Measurements from ENCODE around the gene PPP2R2C.

Gene PPP2R2C

GRCh38 chr4:6472387-6473263, at the start of gene PPP2R2C:
Gene PPP2R2C (minus strand): TSS chr4:6472614. CDS start chr4:6472229, 385 bp downstream.
- no peak for DNase-seq (ENCODE audit: low read depth in 2 of 2)

GRCh38 chr4:6520978-6521377, 48.6 kb upstream of the PPP2R2C start:
- no peak for DNase-seq (ENCODE audit: low read depth in 2 of 2)

- no peak for DNase-seq (ENCODE audit: low read depth in 2 of 2)
These were observed 47.7 kb upstream of the PPP2R2C start for GRCh38 chr4:6520051-6520636.

GRCh38 chr4:6517171-6517570, 44.8 kb upstream of the PPP2R2C start:
- DNase-seq (ENCODE audit: low read depth in 2 of 2): no peak

- DNase-seq (ENCODE audit: low read depth in 2 of 2): no peak
These were observed 44.3 kb upstream of the PPP2R2C start for GRCh38 chr4:6516762-6517161.

GRCh38 chr4:6516281-6516680, 43.9 kb upstream of the PPP2R2C start:
- DNase-seq (ENCODE audit: low read depth in 2 of 2): no peak

GRCh38 chr4:6513678-6514077, 41.3 kb upstream of the PPP2R2C start:
- DNase-seq (ENCODE audit: low read depth in 2 of 2): no peak

GRCh38 chr4:6509587-6509986, 37.2 kb upstream of the PPP2R2C start:
- no peak for DNase-seq (ENCODE audit: low read depth in 2 of 2)

- DNase-seq (ENCODE audit: low read depth in 2 of 2): no peak
These were observed 34.9 kb upstream of the PPP2R2C start for GRCh38 chr4:6507345-6507744.

- DNase-seq (ENCODE audit: low read depth in 2 of 2): no peak
These were observed 34.3 kb upstream of the PPP2R2C start for GRCh38 chr4:6506616-6507140.

- no peak for DNase-seq (ENCODE audit: low read depth in 2 of 2)
These were observed 32.6 kb upstream of the PPP2R2C start for GRCh38 chr4:6504900-6505496.

GRCh38 chr4:6502747-6503465, 30.5 kb upstream of the PPP2R2C start:
- DNase-seq (ENCODE audit: low read depth in 2 of 2): no peak

GRCh38 chr4:6502147-6502546, 29.7 kb upstream of the PPP2R2C start:
- no peak for DNase-seq (ENCODE audit: low read depth in 2 of 2)

GRCh38 chr4:6501171-6501570, 28.8 kb upstream of the PPP2R2C start:
- DNase-seq (ENCODE audit: low read depth in 2 of 2): no peak

- no peak for DNase-seq (ENCODE audit: low read depth in 2 of 2)
These were observed 28.2 kb upstream of the PPP2R2C start for GRCh38 chr4:6500481-6501140.

- DNase-seq (ENCODE audit: low read depth in 2 of 2): no peak
These were observed 26.8 kb upstream of the PPP2R2C start for GRCh38 chr4:6499238-6499600.

GRCh38 chr4:6498511-6499237, 26.3 kb upstream of the PPP2R2C start:
- no peak for DNase-seq (ENCODE audit: low read depth in 2 of 2)

GRCh38 chr4:6497796-6498195, 25.4 kb upstream of the PPP2R2C start:
- DNase-seq (ENCODE audit: low read depth in 2 of 2): no peak

GRCh38 chr4:6495736-6496135, 23.3 kb upstream of the PPP2R2C start:
- no peak for DNase-seq (ENCODE audit: low read depth in 2 of 2)

- DNase-seq (ENCODE audit: low read depth in 2 of 2): no peak
These were observed 22.8 kb upstream of the PPP2R2C start for GRCh38 chr4:6495296-6495590.
